Psoas muscle (tissue), 8 donors: ENCODE measurements around the gene KCNMA1. TPM values are rescaled to one million over a fixed set of nuclear protein-coding genes. Genes with fewer than 3 reads are reported as not detected.
"Not testable (repeated sequence)": the region's sequence is repeated elsewhere in the genome, so short reads cannot be mapped to it uniquely, and the experiment has no call there.

Experiments
- ATAC-seq, 4 donors: fragments of 200-7000 bp; cut with Tn5 transposase; one replicate each; pipeline ENCODE4 v1.9.1; 2020; ENCODE audit warnings: moderate library complexity in 3 of 4, mild to moderate bottlenecking in 2 of 4
- DNase-seq, 2 donors: peaks; one replicate each; pipeline ENCODE4 v3.0.0-alpha.2; 2020
- H3K27ac ChIP-seq: fragments of 200-600 bp; one replicate; pipeline ENCODE4 v1.8.0; 2022
- H3K27me3 ChIP-seq, 3 donors: fragments of 200-600 bp in 1 of 3; one replicate each; pipeline versions ENCODE4 v1.6.1 to v1.8.0; 2013 to 2022; ENCODE audit warnings: low read length in 2 of 3, mild to moderate bottlenecking in 2 of 3, moderate library complexity in 1 of 3; ENCODE audit not compliant: insufficient read depth in 3 of 3
- H3K36me3 ChIP-seq, 2 donors: fragments of 200-600 bp in 1 of 2; one replicate each; pipeline versions ENCODE4 v1.6.1 to v1.8.0; 2013 to 2022; ENCODE audit warnings: low read depth in 1 of 2, mild to moderate bottlenecking in 1 of 2, moderate library complexity in 1 of 2; ENCODE audit not compliant: insufficient read depth in 1 of 2
- H3K4me1 ChIP-seq: fragments of 200-600 bp; one replicate; pipeline ENCODE4 v1.8.0; 2022
- H3K4me3 ChIP-seq: fragments of 200-600 bp; one replicate; pipeline ENCODE4 v1.8.0; 2022; ENCODE audit warnings: mild to moderate bottlenecking
- H3K9me3 ChIP-seq: fragments of 200-600 bp; one replicate; pipeline ENCODE4 v1.8.0; 2022
- WGBS, 3 donors: extraction: QIAGEN DNeasy Blood & Tissue Kit; methylation state at CpG; one replicate each; pipeline versions ENCODE4 v1.1.6 to v1.1.7; 2013; 5-methylcytosine and 5-hydroxymethylcytosine counted together
- intact Hi-C, 2 donors: fragments of 100-400 bp; cut with DNase I; formaldehyde crosslinking; loops; one replicate each; pipeline versions ENCODE4 v1.11.0 to v1.14.2; 2022
- polyA plus RNA-seq, 3 donors: library from polyadenylated mRNA; stranded (reverse); fragments of 200-250 nt; gene quantifications; one replicate each; pipeline ENCODE4 v1.2.3, GENCODE V29; 2013
- total RNA-seq, 4 donors: library from RNA; stranded (reverse); fragmentation: NEBNext Ultra II Directional in 2 of 4; extraction: Animal tissue kit (Norgen Biotek cat#: 25700) in 2 of 4; gene quantifications; one replicate each; pipeline versions ENCODE4 v1.2.1 to v1.2.4, GENCODE V29; 2021 to 2023
- TF ChIP-seq, protein P1 (sequence below): fragments of 200-600 bp; IDR thresholded peaks from one replicate; pipeline ENCODE4 v1.8.0; 2022; ENCODE audit warnings: antibody characterized with exemption
- donor health status: healthy with polysubstance abuse.
- donor health status: DM: no; HTN: no; CAD: no; lungs with moderate emphysema.
- donor health status: Bipolar disorder and iron deficiency.
- donor health status: healthy.
- donor health status: DM: yes; HTN: yes; CAD: no.
- donor health status: DM: no; HTN: no; CAD: no.
- donor health status: DM: no; HTN: no; CAD: no.
- donor health status: DM: yes; HTN: yes; CAD: no.

KCNMA1 gene
- total and polyA plus RNA-seq, 7 donors = 7.9 to 53.0 (median 41.9) TPM

DNA sequence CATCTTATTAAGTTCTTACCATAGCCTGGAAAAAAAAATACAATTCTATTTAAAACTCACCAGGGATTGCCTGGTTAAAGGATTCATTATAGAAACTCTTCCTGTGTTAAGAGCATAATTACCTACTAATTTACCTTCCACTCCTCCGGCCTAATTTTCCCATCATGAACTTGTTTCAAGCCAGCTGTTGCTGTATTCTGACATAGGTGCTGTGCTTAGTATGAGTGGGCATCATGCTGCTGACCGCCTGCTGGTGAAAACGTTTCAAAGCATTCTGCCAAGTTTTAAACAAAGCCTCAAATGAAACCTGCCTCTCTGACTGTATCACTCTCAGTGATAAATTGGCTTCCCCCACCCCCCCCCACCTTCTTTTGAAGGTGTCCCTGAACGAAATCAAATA, 47.8 kb upstream of the KCNMA1 start:
- 53 to 56% (median 55%) methylated on average over 4 of the region's 4 CpGs for WGBS, 3 donors

DNA sequence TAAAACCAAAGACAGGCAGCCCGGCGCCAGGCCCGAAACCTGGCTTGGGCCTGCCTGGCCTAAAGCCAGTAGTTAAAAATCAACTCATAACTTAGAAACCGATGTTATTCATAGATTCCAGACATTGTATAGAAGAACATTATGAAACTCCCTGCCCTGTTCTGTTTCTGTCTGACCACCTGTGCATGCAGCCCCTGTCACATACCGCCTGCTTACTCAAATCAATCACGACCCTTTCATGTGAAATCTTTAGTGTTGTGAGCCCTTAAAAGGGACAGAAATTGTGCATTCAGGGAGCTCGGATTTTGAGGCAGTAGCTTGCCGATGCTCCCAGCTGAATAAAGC, 45.5 kb upstream of the KCNMA1 start:
- H3K9me3 ChIP-seq, H3K27ac ChIP-seq, DNase-seq, ATAC-seq, H3K4me3 ChIP-seq, H3K36me3 ChIP-seq, H3K4me1 ChIP-seq, intact Hi-C loops: not testable (repeated sequence)
- peaks cover 0 to 14% (median 3%) of the 10 kb centered on the region in 3 donors for H3K27me3 ChIP-seq
- WGBS, 3 donors = 82 to 84% (median 83%) methylated on average over 8 of the region's 8 CpGs

More for the DNA sequence above, 47.8 kb upstream of the KCNMA1 start:
- DNase-seq (no peak), ATAC-seq (no peak)
- H3K4me1 ChIP-seq = no peaks in the 10 kb centered on the region
- no peak overlapping the region for H3K27ac ChIP-seq
- intact Hi-C loops = no loop called here
- H3K4me3 ChIP-seq = no peak overlapping the region
- TF ChIP-seq, protein P1, sequence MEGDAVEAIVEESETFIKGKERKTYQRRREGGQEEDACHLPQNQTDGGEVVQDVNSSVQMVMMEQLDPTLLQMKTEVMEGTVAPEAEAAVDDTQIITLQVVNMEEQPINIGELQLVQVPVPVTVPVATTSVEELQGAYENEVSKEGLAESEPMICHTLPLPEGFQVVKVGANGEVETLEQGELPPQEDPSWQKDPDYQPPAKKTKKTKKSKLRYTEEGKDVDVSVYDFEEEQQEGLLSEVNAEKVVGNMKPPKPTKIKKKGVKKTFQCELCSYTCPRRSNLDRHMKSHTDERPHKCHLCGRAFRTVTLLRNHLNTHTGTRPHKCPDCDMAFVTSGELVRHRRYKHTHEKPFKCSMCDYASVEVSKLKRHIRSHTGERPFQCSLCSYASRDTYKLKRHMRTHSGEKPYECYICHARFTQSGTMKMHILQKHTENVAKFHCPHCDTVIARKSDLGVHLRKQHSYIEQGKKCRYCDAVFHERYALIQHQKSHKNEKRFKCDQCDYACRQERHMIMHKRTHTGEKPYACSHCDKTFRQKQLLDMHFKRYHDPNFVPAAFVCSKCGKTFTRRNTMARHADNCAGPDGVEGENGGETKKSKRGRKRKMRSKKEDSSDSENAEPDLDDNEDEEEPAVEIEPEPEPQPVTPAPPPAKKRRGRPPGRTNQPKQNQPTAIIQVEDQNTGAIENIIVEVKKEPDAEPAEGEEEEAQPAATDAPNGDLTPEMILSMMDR = no peak
- peaks cover 0 to 15% (median 0%) of the 10 kb centered on the region in 3 donors for H3K27me3 ChIP-seq
- no peaks in the 10 kb centered on the region for H3K36me3 ChIP-seq
- no peaks in the 10 kb centered on the region for H3K9me3 ChIP-seq

DNA sequence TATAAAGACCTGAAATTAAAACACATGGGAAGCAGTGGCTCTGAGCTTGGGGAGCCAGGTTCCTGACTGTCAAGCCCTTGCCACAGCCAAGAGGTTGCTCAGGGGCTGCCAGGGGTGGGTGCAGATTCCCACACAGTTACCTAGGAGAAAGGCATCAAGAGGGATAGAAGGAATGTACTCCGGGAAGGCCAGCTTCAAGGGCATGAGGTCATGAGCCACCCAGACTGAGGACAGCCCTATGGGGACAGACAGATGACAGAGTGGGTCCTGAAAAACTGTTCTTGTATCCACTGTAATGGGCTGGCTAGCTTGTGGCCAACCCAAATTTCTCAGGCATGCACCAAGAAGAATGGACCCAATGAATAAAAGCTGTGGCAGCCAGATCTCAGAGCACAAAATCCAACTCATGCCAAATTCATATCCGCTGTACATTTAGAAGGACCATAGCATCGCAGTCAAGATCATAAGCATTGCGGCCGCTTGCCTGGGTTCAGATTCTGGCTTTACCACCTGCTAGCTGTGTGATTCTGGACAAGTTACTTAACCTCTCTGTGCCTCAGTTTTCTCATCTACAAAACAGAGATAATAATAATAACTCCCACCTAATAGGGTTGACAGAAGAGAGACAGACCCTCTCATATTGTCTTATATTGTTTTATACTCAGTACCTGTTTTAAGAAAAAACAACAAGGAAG, 44.9 kb upstream of the KCNMA1 start:
- H3K27ac ChIP-seq = no peak overlapping the region
- H3K27me3 ChIP-seq = peaks cover 0 to 10% (median 3%) of the 10 kb centered on the region in 3 donors
- WGBS, 3 donors = 85 to 88% (median 87%) methylated on average over 5 of the region's 5 CpGs
- TF ChIP-seq, protein P1 = no peak
- DNase-seq (no peak), ATAC-seq (no peak)
- no peaks in the 10 kb centered on the region for H3K4me1 ChIP-seq
- no peak overlapping the region for H3K4me3 ChIP-seq
- intact Hi-C loops = no loop called here
- H3K36me3 ChIP-seq = no peaks in the 10 kb centered on the region
- no peaks in the 10 kb centered on the region for H3K9me3 ChIP-seq

DNA sequence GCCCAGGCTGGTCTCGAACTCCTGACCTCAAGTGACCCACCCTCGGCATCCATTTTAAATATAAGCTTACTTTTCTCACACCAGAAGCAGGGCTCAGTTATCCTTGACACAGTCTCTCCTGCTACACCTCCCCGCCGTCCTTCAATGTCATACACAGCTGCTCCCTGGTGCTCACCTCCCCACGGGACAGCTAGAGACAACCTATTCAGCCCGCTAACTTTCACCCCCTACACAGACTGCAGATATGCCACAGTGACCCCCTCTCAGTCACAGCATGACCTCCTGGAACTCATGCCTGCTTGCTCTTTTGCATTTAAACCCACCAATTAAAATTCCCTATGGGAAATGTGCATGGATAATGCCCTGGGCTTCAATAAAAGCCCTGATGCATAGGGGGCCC, 44.2 kb upstream of the KCNMA1 start:
- WGBS, 3 donors = 65 to 71% (median 69%) methylated on average over 6 of the region's 6 CpGs
- intact Hi-C loops = no loop called here
- ATAC-seq = no peak
- TF ChIP-seq, protein P1 = no peak
- H3K4me1 ChIP-seq = no peaks in the 10 kb centered on the region
- H3K36me3 ChIP-seq = no peaks in the 10 kb centered on the region
- no peak overlapping the region for H3K4me3 ChIP-seq
- H3K27ac ChIP-seq = no peak overlapping the region
- H3K9me3 ChIP-seq = no peaks in the 10 kb centered on the region
- no peak for DNase-seq
- peaks cover 0 to 10% (median 3%) of the 10 kb centered on the region in 3 donors for H3K27me3 ChIP-seq

DNA sequence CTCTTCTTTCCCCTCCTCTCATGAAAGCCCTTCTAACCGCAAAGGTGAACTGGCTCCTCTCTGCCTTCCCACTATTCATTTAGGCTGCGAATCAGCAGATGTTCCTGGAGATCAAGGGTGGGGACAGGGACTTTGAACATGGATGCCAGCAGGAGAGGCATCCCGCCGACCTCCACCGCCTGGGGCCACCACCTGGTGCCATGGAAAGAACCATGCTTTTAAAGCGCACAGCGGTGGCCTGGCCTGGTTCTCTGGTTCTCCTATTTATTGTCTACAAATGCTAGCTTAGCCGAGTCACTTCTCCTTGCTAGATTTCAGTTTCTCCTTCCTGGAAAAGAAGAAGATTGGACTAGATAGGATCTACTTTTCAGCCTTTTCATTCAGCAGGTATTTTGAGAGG, 43.2 kb upstream of the KCNMA1 start:
- intact Hi-C loops = no loop called here
- 89 to 90% (median 89%) methylated on average over 8 of the region's 8 CpGs for WGBS, 3 donors

More for the DNA sequence above, 43.2 kb upstream of the KCNMA1 start:
- peaks cover 0 to 10% (median 3%) of the 10 kb centered on the region in 3 donors for H3K27me3 ChIP-seq
- no peaks in the 10 kb centered on the region for H3K36me3 ChIP-seq
- H3K27ac ChIP-seq = no peak overlapping the region
- H3K4me3 ChIP-seq = no peak overlapping the region
- no peaks in the 10 kb centered on the region for H3K9me3 ChIP-seq
- no peak for ATAC-seq
- no peak for DNase-seq
- TF ChIP-seq, protein P1 = no peak
- H3K4me1 ChIP-seq = no peaks in the 10 kb centered on the region
